Measurements from ENCODE around the gene PDGFRA. TPM values are rescaled to one million over a fixed set of nuclear protein-coding genes. Genes with fewer than 3 reads are reported as not detected.

Gene PDGFRA
- total and polyA plus RNA-seq, 10 of the 15 experiments (the other 5 are each of a cell fraction or from before 2014, with no cell fraction given), result 0.01 to 0.28 (median 0.06) TPM; not detected in 5

DNA sequence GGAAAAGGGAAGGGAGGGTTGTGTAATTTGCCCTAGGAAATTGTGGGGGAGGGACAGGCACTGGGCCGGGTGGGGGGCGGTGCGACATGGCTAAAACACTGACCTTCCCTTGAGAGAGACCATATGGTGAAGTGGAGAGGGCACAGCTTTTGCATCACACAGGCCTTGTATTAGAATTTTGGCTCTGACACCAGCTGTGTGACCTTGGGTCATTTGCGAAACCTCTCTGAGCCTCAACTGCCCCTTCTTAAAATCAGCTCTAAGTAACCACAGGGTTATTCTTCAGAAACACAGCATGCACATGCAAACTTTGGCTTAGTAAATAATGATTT, 25.8 kb downstream of the PDGFRA start:
- Histone ChIP-seq H3K4me2 (ENCODE audit: control insufficient read depth, insufficient read depth) (no peak overlapping the region), H4K20me1 (ENCODE audit: control insufficient read depth, insufficient read depth) (no peaks in the 10 kb centered on the region), H3K36me3 (ENCODE audit: control insufficient read depth in 2 of 2, insufficient read depth in 2 of 2, low read length in 1 of 2) (no peaks in the 10 kb centered on the region), H3K4me3 (no peak overlapping the region), H3K4me1 (ENCODE audit: control insufficient read depth, insufficient read depth, low read length) (no peaks in the 10 kb centered on the region), H3K27me3 (replicated peaks in 1 of 2; ENCODE audit: control insufficient read depth in 2 of 2, insufficient read depth in 2 of 2, low read length in 1 of 2) (no peaks in the 10 kb centered on the region; a peak in 1 of 4 replicates), H3K9ac (ENCODE audit: control insufficient read depth, insufficient read depth, low read length) (no peak overlapping the region), H3K9me3 (replicated peaks; ENCODE audit: control insufficient read depth, insufficient read depth, low read length) (no peaks in the 10 kb centered on the region), H2AFZ (ENCODE audit: control insufficient read depth, low read depth, low read length) (no peak overlapping the region), H3K27ac (ENCODE audit: control insufficient read depth, insufficient read depth) (no peak overlapping the region), H3K79me2 (ENCODE audit: control insufficient read depth, insufficient read depth, low read length) (no peaks in the 10 kb centered on the region)
- ChIA-PET SMC1A (ENCODE audit: uncharacterized antibody, unreplicated experiment) (no interaction called here), RAD21 (ENCODE audit: unreplicated experiment) (no interaction called here), CTCF (interaction anchor here (1.5 kb wide), 1 partner anchor 23 kb away, joined by 3 read pairs; no protein-coding TSS in a partner anchor), POLR2A (no interaction called here)
- intact Hi-C loops (cut with micrococcal nuclease; ENCODE audit: unreplicated experiment) (no loop called here), in situ Hi-C loops (cut with MboI) (no loop called here)
- TF ChIP-seq FOXM1 (IDR thresholded peaks at IDR 0.05; ENCODE audit: low read depth, low read length), result no peak
- TF ChIP-seq, protein P1, sequence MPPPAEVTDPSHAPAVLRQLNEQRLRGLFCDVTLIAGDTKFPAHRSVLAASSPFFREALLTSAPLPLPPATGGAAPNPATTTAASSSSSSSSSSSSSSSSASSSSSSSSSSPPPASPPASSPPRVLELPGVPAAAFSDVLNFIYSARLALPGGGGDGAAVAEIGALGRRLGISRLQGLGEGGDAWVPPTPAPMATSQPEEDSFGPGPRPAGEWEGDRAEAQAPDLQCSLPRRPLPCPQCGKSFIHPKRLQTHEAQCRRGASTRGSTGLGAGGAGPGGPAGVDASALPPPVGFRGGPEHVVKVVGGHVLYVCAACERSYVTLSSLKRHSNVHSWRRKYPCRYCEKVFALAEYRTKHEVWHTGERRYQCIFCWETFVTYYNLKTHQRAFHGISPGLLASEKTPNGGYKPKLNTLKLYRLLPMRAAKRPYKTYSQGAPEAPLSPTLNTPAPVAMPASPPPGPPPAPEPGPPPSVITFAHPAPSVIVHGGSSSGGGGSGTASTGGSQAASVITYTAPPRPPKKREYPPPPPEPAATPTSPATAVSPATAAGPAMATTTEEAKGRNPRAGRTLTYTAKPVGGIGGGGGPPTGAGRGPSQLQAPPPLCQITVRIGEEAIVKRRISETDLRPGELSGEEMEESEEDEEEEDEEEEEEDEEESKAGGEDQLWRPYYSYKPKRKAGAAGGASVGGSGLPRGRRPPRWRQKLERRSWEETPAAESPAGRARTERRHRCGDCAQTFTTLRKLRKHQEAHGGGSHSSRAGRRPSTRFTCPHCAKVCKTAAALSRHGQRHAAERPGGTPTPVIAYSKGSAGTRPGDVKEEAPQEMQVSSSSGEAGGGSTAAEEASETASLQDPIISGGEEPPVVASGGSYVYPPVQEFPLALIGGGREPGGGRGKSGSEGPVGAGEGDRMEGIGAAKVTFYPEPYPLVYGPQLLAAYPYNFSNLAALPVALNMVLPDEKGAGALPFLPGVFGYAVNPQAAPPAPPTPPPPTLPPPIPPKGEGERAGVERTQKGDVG (CRISPR knock-in tag; IDR thresholded peaks at IDR 0.05), result no peak
- TF ChIP-seq ZBTB11 (CRISPR knock-in tag; IDR thresholded peaks at IDR 0.05), result no peak
- TF ChIP-seq, protein P2, sequence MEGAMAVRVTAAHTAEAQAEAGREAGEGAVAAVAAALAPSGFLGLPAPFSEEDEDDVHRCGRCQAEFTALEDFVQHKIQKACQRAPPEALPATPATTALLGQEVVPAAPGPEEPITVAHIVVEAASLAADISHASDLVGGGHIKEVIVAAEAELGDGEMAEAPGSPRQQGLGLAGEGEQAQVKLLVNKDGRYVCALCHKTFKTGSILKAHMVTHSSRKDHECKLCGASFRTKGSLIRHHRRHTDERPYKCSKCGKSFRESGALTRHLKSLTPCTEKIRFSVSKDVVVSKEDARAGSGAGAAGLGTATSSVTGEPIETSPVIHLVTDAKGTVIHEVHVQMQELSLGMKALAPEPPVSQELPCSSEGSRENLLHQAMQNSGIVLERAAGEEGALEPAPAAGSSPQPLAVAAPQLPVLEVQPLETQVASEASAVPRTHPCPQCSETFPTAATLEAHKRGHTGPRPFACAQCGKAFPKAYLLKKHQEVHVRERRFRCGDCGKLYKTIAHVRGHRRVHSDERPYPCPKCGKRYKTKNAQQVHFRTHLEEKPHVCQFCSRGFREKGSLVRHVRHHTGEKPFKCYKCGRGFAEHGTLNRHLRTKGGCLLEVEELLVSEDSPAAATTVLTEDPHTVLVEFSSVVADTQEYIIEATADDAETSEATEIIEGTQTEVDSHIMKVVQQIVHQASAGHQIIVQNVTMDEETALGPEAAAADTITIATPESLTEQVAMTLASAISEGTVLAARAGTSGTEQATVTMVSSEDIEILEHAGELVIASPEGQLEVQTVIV (IDR thresholded peaks at IDR 0.05; ENCODE audit: borderline replicate concordance, partially characterized antibody), result no peak
- TF ChIP-seq SUZ12 (IDR thresholded peaks at IDR 0.05; ENCODE audit: unreplicated experiment), result no peak
- no peak for TF ChIP-seq MXI1 (IDR thresholded peaks at IDR 0.05; ENCODE audit: low read depth, low read length)
- TF ChIP-seq, protein P3, sequence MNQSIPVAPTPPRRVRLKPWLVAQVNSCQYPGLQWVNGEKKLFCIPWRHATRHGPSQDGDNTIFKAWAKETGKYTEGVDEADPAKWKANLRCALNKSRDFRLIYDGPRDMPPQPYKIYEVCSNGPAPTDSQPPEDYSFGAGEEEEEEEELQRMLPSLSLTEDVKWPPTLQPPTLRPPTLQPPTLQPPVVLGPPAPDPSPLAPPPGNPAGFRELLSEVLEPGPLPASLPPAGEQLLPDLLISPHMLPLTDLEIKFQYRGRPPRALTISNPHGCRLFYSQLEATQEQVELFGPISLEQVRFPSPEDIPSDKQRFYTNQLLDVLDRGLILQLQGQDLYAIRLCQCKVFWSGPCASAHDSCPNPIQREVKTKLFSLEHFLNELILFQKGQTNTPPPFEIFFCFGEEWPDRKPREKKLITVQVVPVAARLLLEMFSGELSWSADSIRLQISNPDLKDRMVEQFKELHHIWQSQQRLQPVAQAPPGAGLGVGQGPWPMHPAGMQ (IDR thresholded peaks at IDR 0.05; ENCODE audit: borderline replicate concordance), result no peak
- TF ChIP-seq BACH1 (IDR thresholded peaks at IDR 0.05; ENCODE audit: borderline replicate concordance), result no peak
- no peak for TF ChIP-seq CHD4 (IDR thresholded peaks at IDR 0.05)
- DNase-seq (ENCODE audit: low read depth, low spot score), result no peak
- 84% methylated on average over 4 of the region's 4 CpGs for WGBS (ENCODE audit: insufficient coverage, insufficient replicate concordance, low lambda C conversion rate, missing lambda C conversion rate)
- no peak for ATAC-seq
- FAIRE-seq, result no peak
- no TSS peak for BruUV-seq (replicated peaks)
